Subcutaneous adipose tissue (tissue), 4 donors: Measurements from ENCODE around the gene SURF1. TPM values are rescaled to one million over a fixed set of nuclear protein-coding genes. Genes with fewer than 3 reads are reported as not detected.

ENCODE experiments used
- total RNA-seq, 4 donors: library from RNA; depleted of rRNA; stranded (reverse); fragments of >200 nt; gene quantifications; one replicate each; pipeline ENCODE4 v1.1.0, GENCODE V29; 2016
- TF ChIP-seq, protein P1 (sequence below): fragments of 450-650 bp; IDR thresholded peaks from one replicate; pipeline ENCODE4 v1.5.1; 2016; ENCODE audit warnings: low read depth, mild to moderate bottlenecking, control low read depth, antibody characterized with exemption, moderate library complexity

SURF1 gene
- total RNA-seq, 4 donors from 2014 or later = 42.7 to 62.5 (median 59.4) TPM

GRCh38 chr9:133389562-133389961, 33.3 kb upstream of the SURF1 start:
- TF ChIP-seq, protein P1, sequence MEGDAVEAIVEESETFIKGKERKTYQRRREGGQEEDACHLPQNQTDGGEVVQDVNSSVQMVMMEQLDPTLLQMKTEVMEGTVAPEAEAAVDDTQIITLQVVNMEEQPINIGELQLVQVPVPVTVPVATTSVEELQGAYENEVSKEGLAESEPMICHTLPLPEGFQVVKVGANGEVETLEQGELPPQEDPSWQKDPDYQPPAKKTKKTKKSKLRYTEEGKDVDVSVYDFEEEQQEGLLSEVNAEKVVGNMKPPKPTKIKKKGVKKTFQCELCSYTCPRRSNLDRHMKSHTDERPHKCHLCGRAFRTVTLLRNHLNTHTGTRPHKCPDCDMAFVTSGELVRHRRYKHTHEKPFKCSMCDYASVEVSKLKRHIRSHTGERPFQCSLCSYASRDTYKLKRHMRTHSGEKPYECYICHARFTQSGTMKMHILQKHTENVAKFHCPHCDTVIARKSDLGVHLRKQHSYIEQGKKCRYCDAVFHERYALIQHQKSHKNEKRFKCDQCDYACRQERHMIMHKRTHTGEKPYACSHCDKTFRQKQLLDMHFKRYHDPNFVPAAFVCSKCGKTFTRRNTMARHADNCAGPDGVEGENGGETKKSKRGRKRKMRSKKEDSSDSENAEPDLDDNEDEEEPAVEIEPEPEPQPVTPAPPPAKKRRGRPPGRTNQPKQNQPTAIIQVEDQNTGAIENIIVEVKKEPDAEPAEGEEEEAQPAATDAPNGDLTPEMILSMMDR = no peak

DNA sequence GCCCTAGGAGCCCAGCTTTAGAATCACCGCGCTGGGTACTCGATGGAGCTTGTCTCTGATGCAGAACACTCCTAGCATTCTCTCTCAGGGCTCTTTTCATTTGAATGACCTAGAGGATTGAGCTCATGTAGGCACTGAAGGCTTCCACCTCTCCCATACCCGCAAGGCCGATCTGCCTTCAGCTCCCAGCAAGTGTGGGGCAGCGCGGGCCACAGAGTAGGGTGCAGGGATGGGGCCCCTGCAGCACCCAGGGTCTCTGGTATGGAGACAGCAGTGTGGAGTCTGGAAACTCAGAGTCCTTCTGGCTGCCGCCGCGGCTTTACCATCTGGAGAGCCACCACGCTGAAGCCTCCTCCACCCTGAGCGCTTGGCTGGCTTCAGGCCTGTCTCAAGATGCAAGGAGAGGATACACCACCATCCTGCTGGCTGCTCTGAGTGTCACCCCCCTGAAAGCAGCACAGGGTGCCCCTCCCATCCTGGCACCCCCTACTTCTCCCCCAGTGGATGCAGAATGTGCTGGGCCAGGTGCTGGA, 32.8 kb upstream of the SURF1 start:
- TF ChIP-seq, protein P1 = no peak

DNA sequence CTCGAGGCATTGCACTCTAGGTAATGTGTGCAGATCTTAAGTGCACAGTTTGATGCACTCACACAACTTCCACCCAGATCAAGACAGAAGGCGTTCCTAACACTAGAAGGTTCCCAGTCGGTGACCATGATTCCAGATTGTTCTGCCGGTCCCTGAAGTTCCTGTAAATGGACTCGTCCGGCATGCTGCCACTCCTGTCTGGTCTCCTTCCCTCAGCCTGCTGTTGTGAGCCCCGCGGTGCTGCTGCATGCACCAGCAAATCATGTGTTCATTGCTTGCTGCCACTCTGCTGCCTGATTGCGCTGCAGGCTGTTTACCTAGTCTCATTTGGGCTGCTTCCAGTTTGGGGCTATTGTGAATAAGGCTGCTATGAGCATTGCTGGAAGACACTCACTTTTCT, 31.4 kb upstream of the SURF1 start:
- TF ChIP-seq, protein P1 = no peak

DNA sequence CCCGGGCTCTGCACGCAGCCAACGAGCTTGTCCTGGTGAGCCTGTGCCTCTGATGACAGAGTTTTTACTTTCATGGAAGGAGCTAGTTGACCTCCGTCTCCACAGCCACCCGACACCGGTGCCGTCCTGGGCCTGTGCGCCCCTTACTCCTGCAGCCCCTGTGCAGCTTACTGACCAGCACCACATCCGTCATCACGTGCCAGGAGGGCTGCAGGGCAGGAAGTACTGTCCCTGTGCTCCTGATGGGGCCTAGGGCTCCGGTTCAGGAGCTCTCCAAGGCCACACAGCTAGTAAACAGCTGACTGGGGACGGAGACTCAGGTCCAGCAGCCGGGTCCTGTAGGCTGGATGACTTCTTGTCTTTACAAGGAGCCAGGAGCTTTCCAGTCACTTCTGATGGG, 30.1 kb upstream of the SURF1 start:
- TF ChIP-seq, protein P1 = no peak

GRCh38 chr9:133385452-133385851, 29.2 kb upstream of the SURF1 start:
- TF ChIP-seq, protein P1 = no peak

- TF ChIP-seq, protein P1 = no peak
These were observed 28.5 kb upstream of the SURF1 start for GRCh38 chr9:133384736-133385321.

DNA sequence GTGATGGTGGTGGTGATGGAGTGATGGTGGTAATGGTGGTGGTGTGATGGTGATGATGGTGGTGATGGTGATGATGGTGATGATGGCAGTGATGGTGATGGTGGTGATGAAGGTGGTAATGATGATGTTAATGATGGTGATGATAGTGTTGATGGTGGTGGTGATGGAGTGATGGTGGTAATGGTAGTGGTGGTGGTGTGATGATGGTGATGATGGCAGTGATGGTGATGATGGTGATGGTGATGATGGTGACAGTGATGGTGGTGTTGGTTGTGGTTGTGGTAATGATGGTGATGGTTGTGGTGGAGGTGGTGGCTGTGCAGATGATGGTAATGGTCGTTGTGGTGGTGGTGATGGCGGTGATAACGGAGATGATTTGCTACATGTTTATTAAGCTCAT, 27.2 kb upstream of the SURF1 start:
- TF ChIP-seq, protein P1 = no peak
